DND-41 (cell line): ENCODE data around the gene TMEM258.

ENCODE experiments used
- EZH2 ChIP-seq: IDR thresholded peaks from 3 replicates; pipeline ENCODE4 v1.6.1; 2012; ENCODE audit warnings: borderline replicate concordance, low read depth, mild to moderate bottlenecking, moderate library complexity, low read length, inconsistent platforms; ENCODE audit not compliant: severe bottlenecking
- TF ChIP-seq, protein P1 (sequence below): IDR thresholded peaks from 2 replicates; pipeline ENCODE4 v1.5.1; 2012; ENCODE audit warnings: borderline replicate concordance, low read length, moderate library complexity, mild to moderate bottlenecking; ENCODE audit not compliant: poor library complexity, severe bottlenecking; ENCODE audit errors: extremely low read depth

GRCh38 chr11:61745781-61746441 lies 46.5 kb downstream of the TMEM258 start:
- TF ChIP-seq, protein P1, sequence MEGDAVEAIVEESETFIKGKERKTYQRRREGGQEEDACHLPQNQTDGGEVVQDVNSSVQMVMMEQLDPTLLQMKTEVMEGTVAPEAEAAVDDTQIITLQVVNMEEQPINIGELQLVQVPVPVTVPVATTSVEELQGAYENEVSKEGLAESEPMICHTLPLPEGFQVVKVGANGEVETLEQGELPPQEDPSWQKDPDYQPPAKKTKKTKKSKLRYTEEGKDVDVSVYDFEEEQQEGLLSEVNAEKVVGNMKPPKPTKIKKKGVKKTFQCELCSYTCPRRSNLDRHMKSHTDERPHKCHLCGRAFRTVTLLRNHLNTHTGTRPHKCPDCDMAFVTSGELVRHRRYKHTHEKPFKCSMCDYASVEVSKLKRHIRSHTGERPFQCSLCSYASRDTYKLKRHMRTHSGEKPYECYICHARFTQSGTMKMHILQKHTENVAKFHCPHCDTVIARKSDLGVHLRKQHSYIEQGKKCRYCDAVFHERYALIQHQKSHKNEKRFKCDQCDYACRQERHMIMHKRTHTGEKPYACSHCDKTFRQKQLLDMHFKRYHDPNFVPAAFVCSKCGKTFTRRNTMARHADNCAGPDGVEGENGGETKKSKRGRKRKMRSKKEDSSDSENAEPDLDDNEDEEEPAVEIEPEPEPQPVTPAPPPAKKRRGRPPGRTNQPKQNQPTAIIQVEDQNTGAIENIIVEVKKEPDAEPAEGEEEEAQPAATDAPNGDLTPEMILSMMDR: no peak
- no peak for TF ChIP-seq EZH2
